Measurements from ENCODE around the gene CCDC57. TPM values are rescaled to one million over a fixed set of nuclear protein-coding genes. Genes with fewer than 3 reads are reported as not detected.

CCDC57 gene
- total and polyA plus RNA-seq, 2 experiments from 2014 or later = 10.6 to 15.3 TPM

- TF ChIP-seq EZH2phosphoT487 (IDR thresholded peaks at IDR 0.05; ENCODE audit: insufficient read depth, low read depth) = no peak
- TF ChIP-seq EZH2 (IDR thresholded peaks at IDR 0.05; ENCODE audit: insufficient read depth, poor library complexity, severe bottlenecking) = no peak
- DNase-seq = no peak
Observed at GRCh38 chr17:82158825-82159224, 53.8 kb downstream of the CCDC57 start.

GRCh38 chr17:82157046-82158035, 55.3 kb downstream of the CCDC57 start:
- Histone ChIP-seq H4K20me1 (ENCODE audit: insufficient read depth) (no peaks in the 10 kb centered on the region), H3K4me2 (ENCODE audit: unreplicated experiment) (no peak overlapping the region), H3F3A (ENCODE audit: insufficient read depth) (no peaks in the 10 kb centered on the region), H3K27ac (no peak overlapping the region), H3K27me3 (replicated peaks; ENCODE audit: insufficient read depth) (no peaks in the 10 kb centered on the region), H3K9ac (no peak overlapping the region), H2AFZ (no peak overlapping the region), H3K9me2 (ENCODE audit: insufficient read depth) (no peaks in the 10 kb centered on the region), H3K36me3 (ENCODE audit: low read depth) (0 out of 2 replicates have a peak, but pooled peaks cover 7% of the 10 kb centered on the region), H3K9me3 (ENCODE audit: low read depth) (no peaks in the 10 kb centered on the region), H3K79me2 (ENCODE audit: insufficient read depth) (no peaks in the 10 kb centered on the region), H3K4me3 (no peak overlapping the region), H3K4me1 (ENCODE audit: insufficient read depth) (no peaks in the 10 kb centered on the region)
- 87 to 89% methylated on average over 35 to 36 of the region's 36 CpGs for WGBS, 2 experiments (ENCODE audit: low coverage in 1 of 2, low lambda C conversion rate in 2 of 2, missing lambda C conversion rate in 2 of 2)
- in situ Hi-C loops (cut with MboI) = no loop called here
- no peak for TF ChIP-seq EZH2 (IDR thresholded peaks at IDR 0.05; ENCODE audit: insufficient read depth, poor library complexity, severe bottlenecking)
- no peak for TF ChIP-seq EZH2phosphoT487 (IDR thresholded peaks at IDR 0.05; ENCODE audit: insufficient read depth, low read depth)
- DNase-seq = no peak

More at GRCh38 chr17:82158825-82159224, 53.8 kb downstream of the CCDC57 start:
- Histone ChIP-seq H3K4me3 (no peak overlapping the region), H3K9me2 (ENCODE audit: insufficient read depth) (no peaks in the 10 kb centered on the region), H3K36me3 (ENCODE audit: low read depth) (0 out of 2 replicates have a peak, but pooled peaks cover 7% of the 10 kb centered on the region), H3K27ac (no peak overlapping the region), H3K4me1 (ENCODE audit: insufficient read depth) (no peaks in the 10 kb centered on the region), H2AFZ (no peak overlapping the region), H3K9ac (no peak overlapping the region), H3K9me3 (ENCODE audit: low read depth) (no peaks in the 10 kb centered on the region), H3F3A (ENCODE audit: insufficient read depth) (no peaks in the 10 kb centered on the region), H3K4me2 (ENCODE audit: unreplicated experiment) (no peak overlapping the region), H3K79me2 (ENCODE audit: insufficient read depth) (no peaks in the 10 kb centered on the region), H4K20me1 (ENCODE audit: insufficient read depth) (no peaks in the 10 kb centered on the region), H3K27me3 (replicated peaks; ENCODE audit: insufficient read depth) (no peaks in the 10 kb centered on the region)
- WGBS, 2 experiments (ENCODE audit: low coverage in 1 of 2, low lambda C conversion rate in 2 of 2, missing lambda C conversion rate in 2 of 2) = 83 to 84% methylated on average over 10 of the region's 10 CpGs
- in situ Hi-C loops (cut with MboI) = no loop called here

GRCh38 chr17:82156284-82156925, 56.2 kb downstream of the CCDC57 start:
- Histone ChIP-seq H3K27ac (no peak overlapping the region), H3F3A (ENCODE audit: insufficient read depth) (no peaks in the 10 kb centered on the region), H3K79me2 (ENCODE audit: insufficient read depth) (no peaks in the 10 kb centered on the region), H3K27me3 (replicated peaks; ENCODE audit: insufficient read depth) (no peaks in the 10 kb centered on the region), H3K9me3 (ENCODE audit: low read depth) (no peaks in the 10 kb centered on the region), H4K20me1 (ENCODE audit: insufficient read depth) (no peaks in the 10 kb centered on the region), H3K36me3 (ENCODE audit: low read depth) (0 out of 2 replicates have a peak, but pooled peaks cover 6% of the 10 kb centered on the region), H3K4me2 (ENCODE audit: unreplicated experiment) (no peak overlapping the region), H3K9ac (no peak overlapping the region), H3K4me3 (no peak overlapping the region), H2AFZ (no peak overlapping the region), H3K4me1 (ENCODE audit: insufficient read depth) (no peaks in the 10 kb centered on the region), H3K9me2 (ENCODE audit: insufficient read depth) (no peaks in the 10 kb centered on the region)
- no peak for DNase-seq
- no peak for TF ChIP-seq EZH2phosphoT487 (IDR thresholded peaks at IDR 0.05; ENCODE audit: insufficient read depth, low read depth)
- TF ChIP-seq EZH2 (IDR thresholded peaks at IDR 0.05; ENCODE audit: insufficient read depth, poor library complexity, severe bottlenecking) = no peak
- in situ Hi-C loops (cut with MboI) = no loop called here
- 88 to 93% methylated on average over 14 of the region's 14 CpGs for WGBS, 2 experiments (ENCODE audit: low coverage in 1 of 2, low lambda C conversion rate in 2 of 2, missing lambda C conversion rate in 2 of 2)

- Histone ChIP-seq H3K4me1 (ENCODE audit: insufficient read depth) (no peaks in the 10 kb centered on the region), H2AFZ (no peak overlapping the region), H3K9ac (no peak overlapping the region), H3K4me3 (no peak overlapping the region), H3F3A (ENCODE audit: insufficient read depth) (no peaks in the 10 kb centered on the region), H3K27ac (no peak overlapping the region), H4K20me1 (ENCODE audit: insufficient read depth) (no peaks in the 10 kb centered on the region), H3K36me3 (ENCODE audit: low read depth) (no peaks in the 10 kb centered on the region), H3K9me3 (ENCODE audit: low read depth) (no peaks in the 10 kb centered on the region), H3K79me2 (ENCODE audit: insufficient read depth) (no peaks in the 10 kb centered on the region), H3K4me2 (ENCODE audit: unreplicated experiment) (no peak overlapping the region), H3K9me2 (ENCODE audit: insufficient read depth) (no peaks in the 10 kb centered on the region), H3K27me3 (replicated peaks; ENCODE audit: insufficient read depth) (no peaks in the 10 kb centered on the region)
- 91 to 92% methylated on average over 9 of the region's 9 CpGs for WGBS, 2 experiments (ENCODE audit: low coverage in 1 of 2, low lambda C conversion rate in 2 of 2, missing lambda C conversion rate in 2 of 2)
- in situ Hi-C loops (cut with MboI) = no loop called here
- DNase-seq = no peak
- TF ChIP-seq EZH2phosphoT487 (IDR thresholded peaks at IDR 0.05; ENCODE audit: insufficient read depth, low read depth) (no peak), EZH2 (IDR thresholded peaks at IDR 0.05; ENCODE audit: insufficient read depth, poor library complexity, severe bottlenecking) (no peak)
Observed at GRCh38 chr17:82155606-82156005, 57.0 kb downstream of the CCDC57 start.
